ENCODE data around the gene RAF1. TPM values are rescaled to one million over a fixed set of nuclear protein-coding genes. Genes with fewer than 3 reads are reported as not detected.
"Not testable (repeated sequence)": the region's sequence is repeated elsewhere in the genome, so short reads cannot be mapped to it uniquely, and the experiment has no call there.

RAF1 gene
- total RNA-seq, 1 donor from 2014 or later, result 85.0 TPM

- H3K9me3 Mint-ChIP-seq (ENCODE audit: low read depth), result no peaks in the 10 kb centered on the region
- H3K27me3 Mint-ChIP-seq (ENCODE audit: low read depth), result no peaks in the 10 kb centered on the region
- H3K4me1 Mint-ChIP-seq (ENCODE audit: low read depth), result peaks cover 52% of the 10 kb centered on the region
- no peak for TF ChIP-seq CTCF (IDR thresholded peaks at IDR 0.05)
- DNase-seq (ENCODE audit: low spot score), result no peak
- no peaks in the 10 kb centered on the region for H3K36me3 Mint-ChIP-seq (ENCODE audit: low read depth)
- H3K4me3 Mint-ChIP-seq (ENCODE audit: unreplicated experiment), result no peak overlapping the region
- H3K27ac Mint-ChIP-seq (ENCODE audit: unreplicated experiment), result peak overlapping the region; percentile 14
Observed at GRCh38 chr3:12627370-12627769, 36.5 kb downstream of the RAF1 start.

- not testable (repeated sequence) for H3K9me3 Mint-ChIP-seq (ENCODE audit: low read depth); H3K27me3 Mint-ChIP-seq (ENCODE audit: low read depth); H3K4me3 Mint-ChIP-seq (ENCODE audit: unreplicated experiment); DNase-seq (ENCODE audit: low spot score); H3K36me3 Mint-ChIP-seq (ENCODE audit: low read depth)
- Mint-ChIP-seq H3K4me1 (ENCODE audit: low read depth) (peaks cover 61% of the 10 kb centered on the region), H3K27ac (ENCODE audit: unreplicated experiment) (peak overlapping the region; percentile 17)
Observed at GRCh38 chr3:12624964-12625363, 39.0 kb downstream of the RAF1 start.

GRCh38 chr3:12624056-12624455 lies 39.9 kb downstream of the RAF1 start:
- Mint-ChIP-seq H3K9me3 (ENCODE audit: low read depth) (no peaks in the 10 kb centered on the region), H3K27ac (ENCODE audit: unreplicated experiment) (peak overlapping the region; percentile 14), H3K27me3 (ENCODE audit: low read depth) (no peaks in the 10 kb centered on the region), H3K4me1 (ENCODE audit: low read depth) (peaks cover 53% of the 10 kb centered on the region), H3K36me3 (ENCODE audit: low read depth) (no peaks in the 10 kb centered on the region), H3K4me3 (ENCODE audit: unreplicated experiment) (no peak overlapping the region)
- no peak for DNase-seq (ENCODE audit: low spot score)
- TF ChIP-seq CTCF (IDR thresholded peaks at IDR 0.05), result no peak

- no peaks in the 10 kb centered on the region for H3K27me3 Mint-ChIP-seq (ENCODE audit: low read depth)
- DNase-seq (ENCODE audit: low spot score), result no peak
- TF ChIP-seq CTCF (IDR thresholded peaks at IDR 0.05), result no peak
- no peaks in the 10 kb centered on the region for H3K36me3 Mint-ChIP-seq (ENCODE audit: low read depth)
- H3K4me3 Mint-ChIP-seq (ENCODE audit: unreplicated experiment), result no peak overlapping the region
- peaks cover 50% of the 10 kb centered on the region for H3K4me1 Mint-ChIP-seq (ENCODE audit: low read depth)
- H3K27ac Mint-ChIP-seq (ENCODE audit: unreplicated experiment), result no peak overlapping the region
- no peaks in the 10 kb centered on the region for H3K9me3 Mint-ChIP-seq (ENCODE audit: low read depth)
Observed at GRCh38 chr3:12622335-12622734, 41.6 kb downstream of the RAF1 start.

- Mint-ChIP-seq H3K9me3 (ENCODE audit: low read depth) (no peaks in the 10 kb centered on the region), H3K36me3 (ENCODE audit: low read depth) (peaks cover 4% of the 10 kb centered on the region), H3K27me3 (ENCODE audit: low read depth) (no peaks in the 10 kb centered on the region), H3K4me1 (ENCODE audit: low read depth) (peaks cover 42% of the 10 kb centered on the region), H3K4me3 (ENCODE audit: unreplicated experiment) (no peak overlapping the region), H3K27ac (ENCODE audit: unreplicated experiment) (peak overlapping the region; percentile 59)
- DNase-seq (ENCODE audit: low spot score), result no peak
- no peak for TF ChIP-seq CTCF (IDR thresholded peaks at IDR 0.05)
Observed at GRCh38 chr3:12620729-12621128, 43.2 kb downstream of the RAF1 start.

GRCh38 chr3:12620305-12620704 lies 43.6 kb downstream of the RAF1 start:
- H3K27ac Mint-ChIP-seq (ENCODE audit: unreplicated experiment), result peak overlapping the region; percentile 59
- H3K27me3 Mint-ChIP-seq (ENCODE audit: low read depth), result no peaks in the 10 kb centered on the region
- H3K4me3 Mint-ChIP-seq (ENCODE audit: unreplicated experiment), result no peak overlapping the region
- no peaks in the 10 kb centered on the region for H3K9me3 Mint-ChIP-seq (ENCODE audit: low read depth)
- DNase-seq (ENCODE audit: low spot score), result no peak
- no peak for TF ChIP-seq CTCF (IDR thresholded peaks at IDR 0.05)
- H3K36me3 Mint-ChIP-seq (ENCODE audit: low read depth), result peaks cover 4% of the 10 kb centered on the region
- H3K4me1 Mint-ChIP-seq (ENCODE audit: low read depth), result peaks cover 38% of the 10 kb centered on the region
